WTC11 (cell line): ENCODE data around the gene ZFP90.

Experiments used
- CREB1 ChIP-seq: sonication (generic); formaldehyde crosslinking; IDR thresholded peaks from 2 replicates; pipeline ENCODE4 v1.8.0; 2023; ENCODE audit warnings: mild to moderate bottlenecking, missing genetic modification reagents
- ELF4 ChIP-seq: sonication (generic); formaldehyde crosslinking; IDR thresholded peaks from 2 replicates; pipeline ENCODE4 v1.8.1; 2022; ENCODE audit warnings: low read depth, mild to moderate bottlenecking, moderate library complexity, missing genetic modification reagents
- FOXK1 ChIP-seq: sonication (generic); formaldehyde crosslinking; IDR thresholded peaks from 2 replicates; pipeline ENCODE4 v1.8.0; 2022; ENCODE audit warnings: mild to moderate bottlenecking, moderate library complexity, missing genetic modification reagents
- FOXP1 ChIP-seq: sonication (generic); formaldehyde crosslinking; IDR thresholded peaks from 2 replicates; pipeline ENCODE4 v1.8.0; 2022; ENCODE audit warnings: missing genetic modification reagents, mild to moderate bottlenecking, moderate library complexity, borderline replicate concordance
- JUN ChIP-seq: sonication (generic); formaldehyde crosslinking; IDR thresholded peaks from 2 replicates; pipeline ENCODE4 v1.8.0; 2023; ENCODE audit warnings: mild to moderate bottlenecking, missing genetic modification reagents
- MYBL2 ChIP-seq: sonication (generic); formaldehyde crosslinking; IDR thresholded peaks from 2 replicates; pipeline ENCODE4 v1.8.1; 2023; ENCODE audit warnings: mild to moderate bottlenecking, moderate library complexity, missing genetic modification reagents
- NFYB ChIP-seq: sonication (generic); formaldehyde crosslinking; conservative IDR thresholded peaks from 2 replicates; pipeline ENCODE4 v1.8.0; 2022; ENCODE audit warnings: low read depth, missing genetic modification reagents
- TP53 ChIP-seq: sonication (generic); formaldehyde crosslinking; IDR thresholded peaks from 2 replicates; pipeline ENCODE4 v1.8.1; 2023; ENCODE audit warnings: mild to moderate bottlenecking, missing genetic modification reagents
- ZNF138 ChIP-seq: sonication (generic); formaldehyde crosslinking; conservative IDR thresholded peaks from 2 replicates; pipeline ENCODE4 v1.8.1; 2022; ENCODE audit warnings: mild to moderate bottlenecking, moderate library complexity, missing genetic modification reagents
- TF ChIP-seq, protein P1 (sequence below): sonication (generic); formaldehyde crosslinking; IDR thresholded peaks from 2 replicates; pipeline ENCODE4 v1.8.1; 2022; ENCODE audit warnings: low read depth, missing genetic modification reagents, borderline replicate concordance
- TF ChIP-seq, protein P2 (sequence below): fragments of 200-600 bp; IDR thresholded peaks from 2 replicates; pipeline ENCODE4 v1.8.0; 2022; ENCODE audit warnings: antibody characterized with exemption
- TF ChIP-seq, protein P3 (sequence below): sonication (generic); formaldehyde crosslinking; IDR thresholded peaks from 2 replicates; pipeline ENCODE4 v1.8.1; 2023; ENCODE audit warnings: mild to moderate bottlenecking, missing genetic modification reagents, borderline replicate concordance

DNA sequence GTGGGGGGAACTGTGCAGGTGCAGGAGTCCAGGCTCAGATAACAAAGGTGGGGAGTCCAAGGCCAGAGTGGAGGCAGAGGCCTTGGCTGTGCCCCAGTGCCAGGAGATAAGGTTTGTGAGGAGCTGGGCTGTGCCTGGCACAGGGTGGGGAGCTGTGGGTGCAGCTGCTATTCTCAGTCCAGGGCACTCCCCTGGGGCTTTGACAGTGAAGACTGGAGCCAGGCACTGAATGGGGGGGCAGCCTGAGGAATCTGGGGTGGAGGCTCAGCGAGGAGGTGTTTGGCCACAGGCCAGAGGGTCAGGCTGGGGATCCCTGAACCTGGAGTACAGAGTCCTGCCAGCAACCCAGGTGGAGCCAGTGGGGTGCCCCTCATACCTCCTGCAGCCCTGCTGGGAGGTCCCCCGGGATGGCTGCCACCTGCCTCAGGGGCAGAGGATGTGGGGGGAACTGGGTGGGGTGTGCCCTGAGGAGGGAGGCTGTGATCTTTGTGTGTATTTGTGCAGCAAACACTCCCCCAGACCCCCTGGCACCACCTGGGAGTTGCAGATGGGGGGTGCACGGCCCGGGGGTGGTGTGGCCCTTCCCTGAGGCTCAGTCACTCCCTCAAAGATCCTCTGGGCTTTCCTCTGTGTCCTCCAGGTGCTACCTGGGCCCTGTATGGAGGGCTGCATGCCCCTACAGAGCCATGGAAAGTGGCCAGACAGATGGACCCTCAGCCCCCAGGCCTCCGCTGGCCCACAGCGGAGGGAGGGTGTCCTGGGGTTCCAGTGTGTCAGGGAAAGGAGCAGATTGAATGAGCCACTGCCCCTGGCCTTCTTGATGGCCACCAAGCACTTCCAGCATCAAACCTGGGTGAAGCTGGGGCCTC, 46.3 kb upstream of the ZFP90 start:
- TF ChIP-seq ZNF138 (CRISPR knock-in tag) (no peak), ELF4 (no peak), TP53 (CRISPR knock-in tag) (no peak), NFYB (CRISPR knock-in tag) (no peak), MYBL2 (no peak), CREB1 (CRISPR knock-in tag) (no peak), JUN (no peak), FOXK1 (CRISPR knock-in tag) (no peak), FOXP1 (CRISPR knock-in tag) (no peak)
- TF ChIP-seq, protein P1, sequence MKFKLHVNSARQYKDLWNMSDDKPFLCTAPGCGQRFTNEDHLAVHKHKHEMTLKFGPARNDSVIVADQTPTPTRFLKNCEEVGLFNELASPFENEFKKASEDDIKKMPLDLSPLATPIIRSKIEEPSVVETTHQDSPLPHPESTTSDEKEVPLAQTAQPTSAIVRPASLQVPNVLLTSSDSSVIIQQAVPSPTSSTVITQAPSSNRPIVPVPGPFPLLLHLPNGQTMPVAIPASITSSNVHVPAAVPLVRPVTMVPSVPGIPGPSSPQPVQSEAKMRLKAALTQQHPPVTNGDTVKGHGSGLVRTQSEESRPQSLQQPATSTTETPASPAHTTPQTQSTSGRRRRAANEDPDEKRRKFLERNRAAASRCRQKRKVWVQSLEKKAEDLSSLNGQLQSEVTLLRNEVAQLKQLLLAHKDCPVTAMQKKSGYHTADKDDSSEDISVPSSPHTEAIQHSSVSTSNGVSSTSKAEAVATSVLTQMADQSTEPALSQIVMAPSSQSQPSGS (CRISPR knock-in tag) = no peak
- TF ChIP-seq, protein P2, sequence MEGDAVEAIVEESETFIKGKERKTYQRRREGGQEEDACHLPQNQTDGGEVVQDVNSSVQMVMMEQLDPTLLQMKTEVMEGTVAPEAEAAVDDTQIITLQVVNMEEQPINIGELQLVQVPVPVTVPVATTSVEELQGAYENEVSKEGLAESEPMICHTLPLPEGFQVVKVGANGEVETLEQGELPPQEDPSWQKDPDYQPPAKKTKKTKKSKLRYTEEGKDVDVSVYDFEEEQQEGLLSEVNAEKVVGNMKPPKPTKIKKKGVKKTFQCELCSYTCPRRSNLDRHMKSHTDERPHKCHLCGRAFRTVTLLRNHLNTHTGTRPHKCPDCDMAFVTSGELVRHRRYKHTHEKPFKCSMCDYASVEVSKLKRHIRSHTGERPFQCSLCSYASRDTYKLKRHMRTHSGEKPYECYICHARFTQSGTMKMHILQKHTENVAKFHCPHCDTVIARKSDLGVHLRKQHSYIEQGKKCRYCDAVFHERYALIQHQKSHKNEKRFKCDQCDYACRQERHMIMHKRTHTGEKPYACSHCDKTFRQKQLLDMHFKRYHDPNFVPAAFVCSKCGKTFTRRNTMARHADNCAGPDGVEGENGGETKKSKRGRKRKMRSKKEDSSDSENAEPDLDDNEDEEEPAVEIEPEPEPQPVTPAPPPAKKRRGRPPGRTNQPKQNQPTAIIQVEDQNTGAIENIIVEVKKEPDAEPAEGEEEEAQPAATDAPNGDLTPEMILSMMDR = no peak
- TF ChIP-seq, protein P3, sequence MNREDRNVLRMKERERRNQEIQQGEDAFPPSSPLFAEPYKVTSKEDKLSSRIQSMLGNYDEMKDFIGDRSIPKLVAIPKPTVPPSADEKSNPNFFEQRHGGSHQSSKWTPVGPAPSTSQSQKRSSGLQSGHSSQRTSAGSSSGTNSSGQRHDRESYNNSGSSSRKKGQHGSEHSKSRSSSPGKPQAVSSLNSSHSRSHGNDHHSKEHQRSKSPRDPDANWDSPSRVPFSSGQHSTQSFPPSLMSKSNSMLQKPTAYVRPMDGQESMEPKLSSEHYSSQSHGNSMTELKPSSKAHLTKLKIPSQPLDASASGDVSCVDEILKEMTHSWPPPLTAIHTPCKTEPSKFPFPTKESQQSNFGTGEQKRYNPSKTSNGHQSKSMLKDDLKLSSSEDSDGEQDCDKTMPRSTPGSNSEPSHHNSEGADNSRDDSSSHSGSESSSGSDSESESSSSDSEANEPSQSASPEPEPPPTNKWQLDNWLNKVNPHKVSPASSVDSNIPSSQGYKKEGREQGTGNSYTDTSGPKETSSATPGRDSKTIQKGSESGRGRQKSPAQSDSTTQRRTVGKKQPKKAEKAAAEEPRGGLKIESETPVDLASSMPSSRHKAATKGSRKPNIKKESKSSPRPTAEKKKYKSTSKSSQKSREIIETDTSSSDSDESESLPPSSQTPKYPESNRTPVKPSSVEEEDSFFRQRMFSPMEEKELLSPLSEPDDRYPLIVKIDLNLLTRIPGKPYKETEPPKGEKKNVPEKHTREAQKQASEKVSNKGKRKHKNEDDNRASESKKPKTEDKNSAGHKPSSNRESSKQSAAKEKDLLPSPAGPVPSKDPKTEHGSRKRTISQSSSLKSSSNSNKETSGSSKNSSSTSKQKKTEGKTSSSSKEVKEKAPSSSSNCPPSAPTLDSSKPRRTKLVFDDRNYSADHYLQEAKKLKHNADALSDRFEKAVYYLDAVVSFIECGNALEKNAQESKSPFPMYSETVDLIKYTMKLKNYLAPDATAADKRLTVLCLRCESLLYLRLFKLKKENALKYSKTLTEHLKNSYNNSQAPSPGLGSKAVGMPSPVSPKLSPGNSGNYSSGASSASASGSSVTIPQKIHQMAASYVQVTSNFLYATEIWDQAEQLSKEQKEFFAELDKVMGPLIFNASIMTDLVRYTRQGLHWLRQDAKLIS (CRISPR knock-in tag) = no peak
